ENCODE results near the gene EHD2. TPM values are rescaled to one million over a fixed set of nuclear protein-coding genes. Genes with fewer than 3 reads are reported as not detected.
A peak's percentile ranks its signal among the peaks of the same experiment; 100 is the strongest.
"Not testable (repeated sequence)": the region's sequence is repeated elsewhere in the genome, so short reads cannot be mapped to it uniquely, and the experiment has no call there.

The EHD2 gene, protein sequence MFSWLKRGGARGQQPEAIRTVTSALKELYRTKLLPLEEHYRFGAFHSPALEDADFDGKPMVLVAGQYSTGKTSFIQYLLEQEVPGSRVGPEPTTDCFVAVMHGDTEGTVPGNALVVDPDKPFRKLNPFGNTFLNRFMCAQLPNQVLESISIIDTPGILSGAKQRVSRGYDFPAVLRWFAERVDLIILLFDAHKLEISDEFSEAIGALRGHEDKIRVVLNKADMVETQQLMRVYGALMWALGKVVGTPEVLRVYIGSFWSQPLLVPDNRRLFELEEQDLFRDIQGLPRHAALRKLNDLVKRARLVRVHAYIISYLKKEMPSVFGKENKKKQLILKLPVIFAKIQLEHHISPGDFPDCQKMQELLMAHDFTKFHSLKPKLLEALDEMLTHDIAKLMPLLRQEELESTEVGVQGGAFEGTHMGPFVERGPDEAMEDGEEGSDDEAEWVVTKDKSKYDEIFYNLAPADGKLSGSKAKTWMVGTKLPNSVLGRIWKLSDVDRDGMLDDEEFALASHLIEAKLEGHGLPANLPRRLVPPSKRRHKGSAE
- 10.3 and 21.0 TPM in 2 replicates for total RNA-seq (ENCODE audit: low replicate concordance)
- long read RNA-seq, partial matches to known transcripts: 0 of 2 reads
- long read RNA-seq, other reads (novel, unspliced or antisense): 2 of 2 reads

DNA sequence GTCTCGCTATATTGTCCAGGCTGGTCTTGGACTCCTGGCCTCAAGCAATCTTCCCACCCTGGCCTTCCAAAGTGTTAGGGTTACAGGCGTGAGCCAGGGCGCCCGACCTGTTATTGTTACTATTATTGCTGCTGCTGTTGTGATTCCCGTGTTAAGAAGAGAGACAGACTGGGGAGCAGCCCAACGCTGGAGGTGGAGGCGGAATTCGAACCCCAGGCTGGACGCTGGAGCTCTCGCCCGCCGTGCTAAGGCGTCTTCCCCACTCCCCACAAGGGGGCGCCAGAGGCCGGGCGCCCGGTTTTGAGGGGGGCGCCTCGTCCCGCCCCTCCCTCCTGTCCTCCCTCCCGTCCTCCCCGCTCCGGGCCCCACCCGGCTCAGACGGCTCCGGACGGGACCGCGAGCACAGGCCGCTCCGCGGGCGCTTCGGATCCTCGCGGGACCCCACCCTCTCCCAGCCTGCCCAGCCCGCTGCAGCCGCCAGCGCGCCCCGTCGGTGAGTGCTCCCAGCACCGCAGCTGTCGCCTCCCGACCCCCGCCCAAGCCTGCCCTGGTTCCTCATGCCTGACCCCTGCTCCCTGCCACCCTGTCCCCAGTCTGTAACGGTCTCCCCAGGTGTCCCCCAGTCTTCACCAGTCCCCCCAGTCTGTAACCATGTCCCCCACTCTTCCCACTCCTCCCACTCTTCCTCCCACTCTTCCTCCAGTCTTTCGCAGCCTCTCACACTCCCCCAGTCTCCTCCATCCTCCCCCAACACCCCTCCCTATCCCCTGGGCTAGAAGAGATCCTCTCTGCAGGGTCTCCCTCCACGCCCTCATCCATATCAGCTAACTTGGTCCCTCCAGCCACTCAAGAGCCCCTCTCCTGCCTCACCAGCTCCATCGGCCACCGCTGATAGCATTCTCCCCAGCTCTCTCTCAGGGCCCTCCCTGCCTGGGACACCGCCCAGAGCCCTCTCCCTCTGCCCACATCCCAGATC lies at the start of gene EHD2:
TSS of gene EHD2 (plus strand) at position 377 of the 976 bp plus-strand sequence. CDS start 3,191 bp downstream, outside the sequence.
- Mint-ChIP-seq H3K9me3 (peaks cover 13% of the 10 kb centered on the region), H3K27me3 (peaks cover 37% of the 10 kb centered on the region), H3K27ac (peak within 1 kb of the TSS; percentile 18), H3K36me3 (peaks cover 5% of the 10 kb centered on the region), H3K4me1 (ENCODE audit: unreplicated experiment) (peaks cover 6% of the 10 kb centered on the region), H3K4me3 (peak within 1 kb of the TSS; percentile 80)
- DNase-seq (ENCODE audit: extremely low spot score, unreplicated experiment): no peak
- TF ChIP-seq, protein P1, sequence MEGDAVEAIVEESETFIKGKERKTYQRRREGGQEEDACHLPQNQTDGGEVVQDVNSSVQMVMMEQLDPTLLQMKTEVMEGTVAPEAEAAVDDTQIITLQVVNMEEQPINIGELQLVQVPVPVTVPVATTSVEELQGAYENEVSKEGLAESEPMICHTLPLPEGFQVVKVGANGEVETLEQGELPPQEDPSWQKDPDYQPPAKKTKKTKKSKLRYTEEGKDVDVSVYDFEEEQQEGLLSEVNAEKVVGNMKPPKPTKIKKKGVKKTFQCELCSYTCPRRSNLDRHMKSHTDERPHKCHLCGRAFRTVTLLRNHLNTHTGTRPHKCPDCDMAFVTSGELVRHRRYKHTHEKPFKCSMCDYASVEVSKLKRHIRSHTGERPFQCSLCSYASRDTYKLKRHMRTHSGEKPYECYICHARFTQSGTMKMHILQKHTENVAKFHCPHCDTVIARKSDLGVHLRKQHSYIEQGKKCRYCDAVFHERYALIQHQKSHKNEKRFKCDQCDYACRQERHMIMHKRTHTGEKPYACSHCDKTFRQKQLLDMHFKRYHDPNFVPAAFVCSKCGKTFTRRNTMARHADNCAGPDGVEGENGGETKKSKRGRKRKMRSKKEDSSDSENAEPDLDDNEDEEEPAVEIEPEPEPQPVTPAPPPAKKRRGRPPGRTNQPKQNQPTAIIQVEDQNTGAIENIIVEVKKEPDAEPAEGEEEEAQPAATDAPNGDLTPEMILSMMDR (conservative IDR thresholded peaks at IDR 0.05): peak; percentile 91

DNA sequence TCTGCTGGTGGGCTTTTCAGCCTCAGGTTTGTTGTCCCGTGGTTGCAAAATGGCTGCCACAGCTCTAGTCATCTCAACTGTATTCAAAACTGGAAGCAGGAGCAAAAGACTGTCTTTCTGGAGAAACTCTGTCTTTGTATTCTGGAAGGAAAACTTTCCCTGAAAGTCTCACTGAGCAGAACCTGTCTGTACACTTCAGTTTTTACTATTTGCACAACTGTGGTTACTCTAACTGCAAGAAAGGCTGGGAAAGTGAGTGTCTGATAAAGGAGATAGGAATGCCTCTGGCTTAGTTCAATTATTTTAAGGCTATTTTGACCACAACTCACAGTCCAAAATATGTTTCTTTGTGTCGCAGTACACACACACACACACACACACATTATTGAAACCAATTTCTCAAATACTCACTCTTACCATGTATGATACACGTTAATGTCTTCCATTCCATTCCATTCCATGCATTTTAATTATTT lies 49.7 kb upstream of the EHD2 start:
- Mint-ChIP-seq H3K36me3 (peaks cover 10% of the 10 kb centered on the region), H3K27me3 (no peaks in the 10 kb centered on the region), H3K4me3 (peak overlapping the region; percentile 55), H3K4me1 (ENCODE audit: unreplicated experiment) (peaks cover 33% of the 10 kb centered on the region), H3K27ac (peak overlapping the region; percentile 90), H3K9me3 (no peaks in the 10 kb centered on the region)
- DNase-seq (ENCODE audit: extremely low spot score, unreplicated experiment): no peak
- TF ChIP-seq, protein P1 (conservative IDR thresholded peaks at IDR 0.05): no peak

DNA sequence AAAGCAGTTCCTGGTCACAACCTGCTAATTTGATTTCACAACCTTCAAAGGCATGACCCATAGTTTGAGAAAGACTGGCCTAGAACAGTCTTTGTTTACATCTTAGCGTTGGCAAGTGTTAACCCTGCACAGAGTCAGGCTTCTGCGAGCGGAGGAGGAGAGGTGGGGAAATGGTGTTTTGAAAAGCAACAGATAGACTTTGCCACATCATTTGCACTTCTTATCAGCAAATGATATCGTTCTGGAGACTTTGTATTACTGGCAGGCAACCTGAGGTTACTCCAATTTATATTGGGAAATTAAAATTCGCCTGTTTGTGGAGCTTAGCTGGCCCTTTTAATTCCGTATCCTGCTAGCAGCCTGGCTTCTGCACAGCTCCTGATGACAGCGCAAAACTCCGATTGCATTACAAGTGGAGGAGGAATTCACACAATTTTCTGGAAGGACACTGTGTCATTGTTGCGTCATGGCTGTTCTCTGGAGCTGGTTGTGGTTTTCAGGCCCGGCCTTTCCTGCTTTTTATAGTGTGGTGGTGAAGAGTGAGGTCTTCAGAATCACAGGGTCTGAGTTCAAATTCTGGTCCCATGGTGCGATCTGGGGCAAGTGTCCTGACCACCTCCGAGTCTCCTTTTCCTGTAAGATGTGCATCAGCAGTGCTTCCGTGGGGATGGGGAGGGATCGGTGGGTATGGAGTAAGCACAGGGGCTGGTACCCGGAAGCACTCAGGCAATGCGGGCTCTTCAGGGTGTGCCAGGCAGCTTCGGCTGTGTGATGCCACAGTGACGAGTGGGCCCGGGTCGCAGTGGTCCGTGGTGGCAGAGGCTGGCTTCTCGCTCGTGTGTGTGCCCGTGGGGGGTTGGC lies 49.1 kb upstream of the EHD2 start:
- Mint-ChIP-seq H3K4me3 (peak overlapping the region; percentile 55), H3K9me3 (no peaks in the 10 kb centered on the region), H3K27ac (peak overlapping the region; percentile 90), H3K27me3 (no peaks in the 10 kb centered on the region), H3K36me3 (peaks cover 10% of the 10 kb centered on the region), H3K4me1 (ENCODE audit: unreplicated experiment) (peaks cover 26% of the 10 kb centered on the region)
- TF ChIP-seq, protein P1 (conservative IDR thresholded peaks at IDR 0.05): no peak
- no peak for DNase-seq (ENCODE audit: extremely low spot score, unreplicated experiment)

DNA sequence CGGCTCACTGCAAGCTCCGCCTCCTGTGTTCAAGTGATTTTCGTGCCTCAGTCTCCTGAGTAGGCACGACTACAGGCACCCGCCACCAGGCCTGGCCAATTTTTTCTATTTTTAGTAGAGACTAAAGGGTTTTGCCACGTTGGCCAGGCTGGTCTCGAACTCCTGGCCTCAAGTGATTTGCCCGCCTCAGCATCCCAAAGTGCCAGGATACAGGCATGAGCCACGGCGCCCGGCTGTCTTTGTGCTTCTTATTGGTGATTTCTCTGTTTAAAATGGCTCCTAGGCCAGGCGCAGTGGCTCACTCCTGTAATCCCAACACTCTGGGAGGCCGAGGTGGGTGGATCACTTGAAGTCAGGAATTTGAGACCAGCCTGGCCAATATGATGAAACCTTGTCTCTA lies 44.7 kb upstream of the EHD2 start:
- H3K9me3 Mint-ChIP-seq; H3K4me3 Mint-ChIP-seq; DNase-seq (ENCODE audit: extremely low spot score, unreplicated experiment); H3K27me3 Mint-ChIP-seq; H3K27ac Mint-ChIP-seq: not testable (repeated sequence)
- H3K36me3 Mint-ChIP-seq: peaks cover 13% of the 10 kb centered on the region
- H3K4me1 Mint-ChIP-seq (ENCODE audit: unreplicated experiment): peaks cover 18% of the 10 kb centered on the region

DNA sequence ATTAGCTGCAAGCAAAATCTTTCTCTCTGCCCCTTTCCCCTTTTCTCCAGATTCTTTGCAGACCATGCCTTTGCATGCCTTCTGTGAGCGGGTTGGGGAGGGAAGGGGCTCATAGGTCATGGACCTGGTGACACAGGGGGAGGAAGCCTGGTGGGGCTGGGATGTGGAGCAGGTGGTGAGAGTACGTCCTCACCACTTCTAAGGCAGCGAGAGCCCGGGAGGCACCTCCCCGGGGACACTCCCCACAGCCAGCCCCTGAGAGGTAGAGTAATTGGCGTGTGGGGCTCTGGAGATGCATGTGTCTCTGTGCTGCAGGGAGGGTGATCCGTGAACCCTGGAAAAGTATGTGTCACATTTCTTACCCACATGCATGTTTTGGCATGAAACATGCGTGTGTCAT lies 42.5 kb upstream of the EHD2 start:
- Mint-ChIP-seq H3K4me3 (no peak overlapping the region), H3K9me3 (no peaks in the 10 kb centered on the region), H3K4me1 (ENCODE audit: unreplicated experiment) (peaks cover 13% of the 10 kb centered on the region), H3K36me3 (peaks cover 23% of the 10 kb centered on the region), H3K27me3 (no peaks in the 10 kb centered on the region), H3K27ac (no peak overlapping the region)
- TF ChIP-seq, protein P1 (conservative IDR thresholded peaks at IDR 0.05): no peak
- DNase-seq (ENCODE audit: extremely low spot score, unreplicated experiment): no peak
